ENCODE measurements around the gene PTGS1.
"Not testable (repeated sequence)": the region's sequence is repeated elsewhere in the genome, so short reads cannot be mapped to it uniquely, and the experiment has no call there.

PTGS1 gene

DNA sequence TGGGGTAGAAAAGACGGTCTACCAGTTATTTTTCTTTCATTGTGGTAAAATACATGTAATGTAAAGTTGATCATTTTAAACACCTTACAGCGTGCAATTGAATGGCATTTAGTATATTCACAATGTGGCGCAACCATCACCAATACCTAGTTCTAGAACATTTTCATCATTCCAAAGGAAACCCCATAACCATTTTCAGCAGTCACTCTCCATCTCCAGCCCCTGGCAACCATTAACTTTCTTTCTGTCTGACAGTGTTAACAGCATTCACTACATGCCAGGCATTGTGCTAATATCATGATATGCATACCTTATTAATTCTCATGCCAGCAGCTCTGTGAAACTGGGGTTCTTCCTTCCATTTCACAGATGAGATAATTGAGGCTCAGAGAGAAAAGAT lies 32.0 kb downstream of the PTGS1 start:
- DNase-seq (ENCODE audit: low read depth, low spot score), result no peak
- ChIA-PET POLR2A (no interaction called here), CTCF (no interaction called here)
- TF ChIP-seq, protein P1, sequence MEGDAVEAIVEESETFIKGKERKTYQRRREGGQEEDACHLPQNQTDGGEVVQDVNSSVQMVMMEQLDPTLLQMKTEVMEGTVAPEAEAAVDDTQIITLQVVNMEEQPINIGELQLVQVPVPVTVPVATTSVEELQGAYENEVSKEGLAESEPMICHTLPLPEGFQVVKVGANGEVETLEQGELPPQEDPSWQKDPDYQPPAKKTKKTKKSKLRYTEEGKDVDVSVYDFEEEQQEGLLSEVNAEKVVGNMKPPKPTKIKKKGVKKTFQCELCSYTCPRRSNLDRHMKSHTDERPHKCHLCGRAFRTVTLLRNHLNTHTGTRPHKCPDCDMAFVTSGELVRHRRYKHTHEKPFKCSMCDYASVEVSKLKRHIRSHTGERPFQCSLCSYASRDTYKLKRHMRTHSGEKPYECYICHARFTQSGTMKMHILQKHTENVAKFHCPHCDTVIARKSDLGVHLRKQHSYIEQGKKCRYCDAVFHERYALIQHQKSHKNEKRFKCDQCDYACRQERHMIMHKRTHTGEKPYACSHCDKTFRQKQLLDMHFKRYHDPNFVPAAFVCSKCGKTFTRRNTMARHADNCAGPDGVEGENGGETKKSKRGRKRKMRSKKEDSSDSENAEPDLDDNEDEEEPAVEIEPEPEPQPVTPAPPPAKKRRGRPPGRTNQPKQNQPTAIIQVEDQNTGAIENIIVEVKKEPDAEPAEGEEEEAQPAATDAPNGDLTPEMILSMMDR (IDR thresholded peaks at IDR 0.05; ENCODE audit: insufficient read depth, low read length, missing control alignments), result no peak
- H3K4me3 ChIP-seq (ENCODE audit: low read depth, low read length), result no peak overlapping the region

DNA sequence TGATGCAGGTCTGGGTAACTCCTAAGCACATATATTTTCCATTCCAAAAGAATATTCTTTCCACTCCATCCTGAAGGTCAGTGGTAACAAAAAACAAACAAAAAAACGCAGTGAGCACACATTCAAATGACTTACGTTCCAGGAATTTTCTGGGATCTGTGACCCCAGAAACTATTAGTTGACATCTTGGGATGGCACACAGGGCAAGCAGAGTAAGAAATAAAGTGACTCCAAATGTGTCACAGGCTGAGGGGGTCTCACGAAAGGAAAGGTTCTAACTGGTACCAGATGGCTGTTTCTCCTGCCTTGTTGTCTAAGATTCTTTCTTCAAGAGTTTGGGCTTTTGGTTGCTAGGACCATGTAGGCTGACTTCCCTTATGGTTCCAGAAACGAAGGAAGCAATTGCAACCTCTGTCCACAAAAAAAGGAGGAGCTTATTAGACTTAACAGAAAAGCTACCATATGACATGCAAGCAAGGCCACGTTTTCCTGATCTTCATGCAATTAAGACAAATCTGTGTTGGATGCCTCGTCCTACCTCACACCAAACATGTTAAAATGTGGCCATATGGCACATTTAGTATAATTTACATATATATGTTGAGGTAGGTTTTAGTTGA lies 32.7 kb downstream of the PTGS1 start:
- CTCF ChIA-PET, result interaction anchor here (1.4 kb wide), 1 partner anchor 61 kb away, joined by 3 read pairs; no protein-coding TSS in a partner anchor
- POLR2A ChIA-PET, result no interaction called here
- no peak for DNase-seq (ENCODE audit: low read depth, low spot score)
- TF ChIP-seq, protein P1 (IDR thresholded peaks at IDR 0.05; ENCODE audit: insufficient read depth, low read length, missing control alignments), result no peak
- H3K4me3 ChIP-seq (ENCODE audit: low read depth, low read length), result no peak overlapping the region

DNA sequence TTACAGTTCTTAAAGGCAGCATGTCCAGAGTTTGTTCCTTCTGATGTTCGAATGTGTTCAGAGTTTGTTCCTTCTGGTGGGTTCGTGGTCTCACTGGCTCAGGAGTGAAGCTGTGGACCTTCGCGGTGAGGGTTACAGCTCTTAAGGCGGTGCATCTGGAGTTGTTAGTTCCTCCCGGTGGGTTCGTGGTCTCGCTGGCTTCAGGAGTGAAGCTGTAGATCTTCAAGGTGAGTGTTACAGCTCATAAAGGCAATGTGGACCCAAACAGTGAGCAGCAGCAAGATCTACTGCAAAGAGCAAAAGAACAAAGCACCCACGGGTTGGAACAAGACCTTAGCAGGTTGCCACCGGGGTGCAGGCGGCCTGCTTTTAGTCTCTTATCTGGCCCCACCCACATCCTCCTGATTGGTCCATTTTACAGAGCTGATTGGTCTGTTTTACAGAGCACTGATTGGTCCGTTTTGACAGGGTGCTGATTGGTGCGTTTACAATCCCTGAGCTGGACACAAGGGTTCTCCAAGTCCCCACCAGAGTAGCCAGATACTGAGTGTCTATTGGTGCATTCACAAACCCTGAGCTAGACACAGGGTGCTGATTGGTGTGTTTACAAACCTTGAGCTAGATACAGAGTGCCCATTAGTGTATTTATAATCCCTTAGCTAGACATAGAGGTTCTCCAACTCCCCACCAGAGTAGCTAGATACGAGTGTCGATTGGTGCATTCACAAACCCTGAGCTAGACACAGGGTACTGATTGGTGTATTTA lies 34.7 kb downstream of the PTGS1 start:
- DNase-seq (ENCODE audit: low read depth, low spot score); POLR2A ChIA-PET; H3K4me3 ChIP-seq (ENCODE audit: low read depth, low read length): not testable (repeated sequence)
- CTCF ChIA-PET, result interaction anchor here (1.2 kb wide), 1 partner anchor 406 kb away, joined by 3 read pairs; no protein-coding TSS in a partner anchor

DNA sequence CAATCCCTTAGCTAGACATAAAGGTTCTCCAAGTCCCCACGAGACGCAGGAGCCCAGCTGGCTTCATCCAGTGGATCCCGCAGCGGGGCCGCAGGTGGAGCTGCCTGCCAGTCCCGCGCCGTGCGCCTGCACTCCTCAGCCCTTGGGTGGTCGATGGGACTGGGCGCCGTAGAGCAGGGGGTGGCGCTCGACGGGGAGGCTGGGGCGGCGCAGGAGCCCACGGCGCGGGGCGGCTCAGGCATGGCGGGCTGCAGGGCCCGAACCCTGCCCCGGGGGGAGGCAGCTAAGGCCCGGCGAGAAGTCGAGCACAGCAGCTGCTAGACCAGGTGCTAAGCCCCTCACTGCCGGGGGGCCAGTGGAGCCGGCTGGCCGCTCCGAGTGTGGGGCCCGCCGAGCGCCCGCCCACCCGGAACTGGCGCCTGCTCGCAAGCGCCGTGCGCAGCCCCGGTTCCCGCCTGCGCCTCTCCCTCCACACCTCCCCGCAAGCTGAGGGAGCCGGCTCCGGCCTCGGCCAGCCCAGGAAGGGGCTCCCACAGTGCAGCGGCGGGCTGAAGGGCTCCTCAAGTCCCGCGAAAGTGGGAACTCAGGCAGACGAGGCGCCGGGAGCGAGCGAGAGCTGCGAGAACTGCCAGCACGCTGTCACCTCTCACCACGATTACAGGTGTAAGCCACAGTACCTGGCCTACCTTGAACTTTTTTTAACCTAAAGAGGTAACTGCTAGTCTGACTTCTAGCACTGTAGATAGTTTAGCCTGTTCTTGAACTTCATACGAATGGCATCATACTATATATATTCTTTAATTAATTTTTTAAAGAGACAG lies 35.5 kb downstream of the PTGS1 start:
- no peak overlapping the region; the same call in 1 of the 2 replicates for H3K4me3 ChIP-seq (ENCODE audit: low read depth, low read length)
- DNase-seq (ENCODE audit: low read depth, low spot score), result no peak
- ChIA-PET CTCF (no interaction called here), POLR2A (no interaction called here)
- TF ChIP-seq, protein P1 (IDR thresholded peaks at IDR 0.05; ENCODE audit: insufficient read depth, low read length, missing control alignments), result no peak

DNA sequence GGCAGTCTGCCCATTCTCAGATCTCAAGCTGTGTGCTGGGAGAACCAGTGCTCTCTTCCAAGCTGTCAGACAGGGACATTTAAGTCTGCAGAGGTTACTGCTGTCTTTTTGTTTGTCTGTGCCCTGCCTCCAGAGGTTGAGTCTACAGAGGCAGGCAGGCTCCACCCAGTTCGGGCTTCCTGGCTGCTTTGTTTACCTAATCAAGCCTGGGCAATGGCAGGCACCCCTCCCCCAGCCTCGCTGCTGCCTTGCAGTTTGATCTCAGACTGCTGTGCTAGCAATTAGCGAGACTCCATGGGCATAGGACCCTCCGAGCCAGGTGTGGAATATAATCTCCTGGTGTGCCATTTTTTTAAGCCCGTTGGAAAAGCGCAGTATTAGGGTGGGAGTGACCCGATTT lies 43.3 kb downstream of the PTGS1 start:
- DNase-seq (ENCODE audit: low read depth, low spot score); CTCF ChIA-PET; H3K4me3 ChIP-seq (ENCODE audit: low read depth, low read length); POLR2A ChIA-PET: not testable (repeated sequence)

DNA sequence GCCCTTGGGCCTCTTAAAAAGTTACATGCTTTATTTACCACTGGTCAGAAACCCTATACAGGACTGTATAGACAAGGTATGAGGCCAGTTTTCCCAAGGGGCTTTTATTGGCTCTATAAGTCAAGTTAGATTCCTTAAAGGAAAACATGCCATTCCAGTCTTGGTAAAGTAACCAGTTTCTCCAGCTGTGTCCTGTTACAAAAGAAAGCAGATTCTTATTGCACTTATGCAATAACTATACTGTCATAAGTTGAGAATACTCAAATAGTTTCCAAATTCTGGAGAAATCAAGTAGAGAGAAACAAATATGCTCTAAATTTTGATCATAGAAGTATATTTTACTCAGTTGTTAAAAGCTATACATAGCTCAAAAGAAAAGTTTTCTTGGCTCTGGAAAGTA lies 47.2 kb downstream of the PTGS1 start:
- POLR2A ChIA-PET, result no interaction called here
- H3K4me3 ChIP-seq (ENCODE audit: low read depth, low read length), result no peak overlapping the region
- TF ChIP-seq, protein P1 (IDR thresholded peaks at IDR 0.05; ENCODE audit: insufficient read depth, low read length, missing control alignments), result no peak
- CTCF ChIA-PET, result interaction anchor here (1.1 kb wide), 1 partner anchor 293 kb away, joined by 4 read pairs; no protein-coding TSS in a partner anchor
- DNase-seq (ENCODE audit: low read depth, low spot score), result no peak

DNA sequence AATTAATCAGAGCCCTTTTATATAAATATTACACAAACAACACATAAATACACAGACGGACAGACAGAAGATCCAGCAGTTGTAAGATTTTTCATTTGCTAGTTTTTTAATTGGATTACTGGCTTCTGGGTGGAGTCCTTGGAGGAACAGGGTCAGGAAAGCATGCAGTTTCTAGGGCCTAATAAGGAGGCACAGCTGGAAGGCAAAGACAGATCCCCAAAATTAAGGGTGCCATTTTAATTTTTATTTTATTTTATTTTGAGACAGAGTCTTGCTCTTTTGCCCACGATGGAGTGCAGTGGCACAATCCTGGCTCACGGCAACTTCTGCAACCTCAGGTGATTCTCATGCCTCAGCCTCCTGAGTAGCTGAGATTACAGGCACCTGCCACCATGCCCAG lies 49.5 kb downstream of the PTGS1 start:
- CTCF ChIA-PET, result no interaction called here
- H3K4me3 ChIP-seq (ENCODE audit: low read depth, low read length), result no peak overlapping the region
- POLR2A ChIA-PET, result interaction anchor here (0.7 kb wide), 1 partner anchor 26 kb away, joined by 3 read pairs; no protein-coding TSS in a partner anchor
- no peak for DNase-seq (ENCODE audit: low read depth, low spot score)
- TF ChIP-seq, protein P1 (IDR thresholded peaks at IDR 0.05; ENCODE audit: insufficient read depth, low read length, missing control alignments), result no peak
